HUES6 (cell line): ENCODE results near the gene REV1.
A peak's percentile ranks its signal among the peaks of the same experiment; 100 is the strongest.

Experiments used
- H3K27ac ChIP-seq: 2 replicates; pipeline ENCODE4 v1.7.0; 2013; ENCODE audit warnings: low read depth, mild to moderate bottlenecking, low read length, inconsistent platforms
- H3K27me3 ChIP-seq: 2 replicates; pipeline ENCODE4 v1.6.1; 2013; ENCODE audit warnings: low read length; ENCODE audit not compliant: control insufficient read depth, insufficient read depth
- H3K36me3 ChIP-seq: 2 replicates; pipeline ENCODE4 v1.6.1; 2013; ENCODE audit warnings: low read length; ENCODE audit not compliant: control insufficient read depth, insufficient read depth
- H3K4me1 ChIP-seq: 2 replicates; pipeline ENCODE4 v1.6.1; 2013; ENCODE audit warnings: low read length; ENCODE audit not compliant: control insufficient read depth, insufficient read depth
- H3K4me3 ChIP-seq: 2 replicates; pipeline ENCODE4 v1.5.1; 2013; ENCODE audit warnings: low read depth, low read length
- H3K9ac ChIP-seq: one replicate; pipeline ENCODE4 v1.6.1; 2013; ENCODE audit warnings: mild to moderate bottlenecking, low read length
- H3K9me3 ChIP-seq: 2 replicates; pipeline ENCODE4 v1.6.1; 2013; ENCODE audit warnings: low read depth, low read length; ENCODE audit not compliant: control insufficient read depth, insufficient read depth

Gene REV1

GRCh38 chr2:99448556-99448955, 41.3 kb downstream of the REV1 start:
- Histone ChIP-seq H3K27ac (no peak overlapping the region), H3K9me3 (no peaks in the 10 kb centered on the region), H3K9ac (no peak overlapping the region), H3K36me3 (peaks cover 47% of the 10 kb centered on the region), H3K4me1 (no peaks in the 10 kb centered on the region), H3K27me3 (no peaks in the 10 kb centered on the region), H3K4me3 (no peak overlapping the region)

GRCh38 chr2:99445065-99445464, 44.8 kb downstream of the REV1 start:
- H3K9me3 ChIP-seq: no peaks in the 10 kb centered on the region
- no peak overlapping the region for H3K27ac ChIP-seq
- no peak overlapping the region for H3K9ac ChIP-seq
- peaks cover 13% of the 10 kb centered on the region for H3K4me1 ChIP-seq
- peaks cover 34% of the 10 kb centered on the region for H3K36me3 ChIP-seq
- no peak overlapping the region for H3K4me3 ChIP-seq
- no peaks in the 10 kb centered on the region for H3K27me3 ChIP-seq

- H3K9ac ChIP-seq: no peak overlapping the region
- no peaks in the 10 kb centered on the region for H3K9me3 ChIP-seq
- H3K27ac ChIP-seq: no peak overlapping the region
- no peak overlapping the region for H3K4me3 ChIP-seq
- H3K27me3 ChIP-seq: no peaks in the 10 kb centered on the region
- H3K36me3 ChIP-seq: peaks cover 30% of the 10 kb centered on the region
- H3K4me1 ChIP-seq: peaks cover 19% of the 10 kb centered on the region
Observed at GRCh38 chr2:99444222-99444621, 45.6 kb downstream of the REV1 start.

GRCh38 chr2:99442837-99443236, 47.0 kb downstream of the REV1 start:
- Histone ChIP-seq H3K9me3 (no peaks in the 10 kb centered on the region), H3K27me3 (no peaks in the 10 kb centered on the region), H3K9ac (no peak overlapping the region), H3K4me3 (no peak overlapping the region), H3K4me1 (peaks cover 25% of the 10 kb centered on the region), H3K27ac (no peak overlapping the region), H3K36me3 (peaks cover 31% of the 10 kb centered on the region)

GRCh38 chr2:99439971-99440505, 49.8 kb downstream of the REV1 start:
- Histone ChIP-seq H3K4me3 (peak overlapping the region; percentile 25; the same call in 1 of the 2 replicates), H3K27me3 (no peaks in the 10 kb centered on the region), H3K4me1 (peaks cover 25% of the 10 kb centered on the region), H3K27ac (peak overlapping the region; percentile 44), H3K9me3 (no peaks in the 10 kb centered on the region), H3K36me3 (peaks cover 23% of the 10 kb centered on the region), H3K9ac (peak overlapping the region; percentile 17)

GRCh38 chr2:99436874-99437273, 52.9 kb downstream of the REV1 start:
- no peak overlapping the region for H3K27ac ChIP-seq
- H3K36me3 ChIP-seq: peaks cover 30% of the 10 kb centered on the region
- no peaks in the 10 kb centered on the region for H3K9me3 ChIP-seq
- H3K27me3 ChIP-seq: no peaks in the 10 kb centered on the region
- no peak overlapping the region for H3K4me3 ChIP-seq
- peaks cover 25% of the 10 kb centered on the region for H3K4me1 ChIP-seq
- no peak overlapping the region for H3K9ac ChIP-seq

GRCh38 chr2:99433340-99433739, 56.5 kb downstream of the REV1 start:
- Histone ChIP-seq H3K9me3 (no peaks in the 10 kb centered on the region), H3K36me3 (peaks cover 51% of the 10 kb centered on the region), H3K27me3 (no peaks in the 10 kb centered on the region), H3K4me3 (no peak overlapping the region), H3K27ac (no peak overlapping the region), H3K9ac (no peak overlapping the region), H3K4me1 (no peaks in the 10 kb centered on the region)

- H3K36me3 ChIP-seq: peaks cover 56% of the 10 kb centered on the region
- no peak overlapping the region for H3K4me3 ChIP-seq
- no peaks in the 10 kb centered on the region for H3K27me3 ChIP-seq
- H3K27ac ChIP-seq: no peak overlapping the region
- no peaks in the 10 kb centered on the region for H3K9me3 ChIP-seq
- no peaks in the 10 kb centered on the region for H3K4me1 ChIP-seq
- H3K9ac ChIP-seq: no peak overlapping the region
Observed at GRCh38 chr2:99431587-99432275, 58.1 kb downstream of the REV1 start.

GRCh38 chr2:99430614-99431291, 59.1 kb downstream of the REV1 start:
- H3K4me3 ChIP-seq: no peak overlapping the region
- no peaks in the 10 kb centered on the region for H3K27me3 ChIP-seq
- peaks cover 59% of the 10 kb centered on the region for H3K36me3 ChIP-seq
- no peak overlapping the region for H3K9ac ChIP-seq
- no peaks in the 10 kb centered on the region for H3K4me1 ChIP-seq
- no peak overlapping the region for H3K27ac ChIP-seq
- H3K9me3 ChIP-seq: no peaks in the 10 kb centered on the region

- Histone ChIP-seq H3K36me3 (peaks cover 86% of the 10 kb centered on the region), H3K9ac (no peak overlapping the region), H3K4me1 (no peaks in the 10 kb centered on the region), H3K27ac (no peak overlapping the region), H3K4me3 (no peak overlapping the region), H3K9me3 (no peaks in the 10 kb centered on the region), H3K27me3 (no peaks in the 10 kb centered on the region)
Observed at GRCh38 chr2:99425022-99425421, 64.8 kb downstream of the REV1 start.

GRCh38 chr2:99424371-99424770, 65.4 kb downstream of the REV1 start:
- no peak overlapping the region for H3K4me3 ChIP-seq
- no peak overlapping the region for H3K27ac ChIP-seq
- H3K4me1 ChIP-seq: no peaks in the 10 kb centered on the region
- H3K9ac ChIP-seq: no peak overlapping the region
- no peaks in the 10 kb centered on the region for H3K27me3 ChIP-seq
- no peaks in the 10 kb centered on the region for H3K9me3 ChIP-seq
- peaks cover 88% of the 10 kb centered on the region for H3K36me3 ChIP-seq
